GM23338 (cell line): ENCODE measurements around the gene SEC16A. TPM values are rescaled to one million over a fixed set of nuclear protein-coding genes. Genes with fewer than 3 reads are reported as not detected.

Experiments used
- ATAC-seq: fragments of 200-7000 bp; cut with Tn5 transposase; 3 replicates; pipeline ENCODE4 v1.9.1; 2020
- DNase-seq: peaks from one replicate; pipeline ENCODE4 v3.0.0-alpha.2; 2015; ENCODE audit warnings: low spot score
- H2AFZ ChIP-seq: fragments of 200-600 bp; sonication (generic); 2 replicates; pipeline ENCODE4 v1.8.0; 2016; ENCODE audit warnings: antibody characterized with exemption, mild to moderate bottlenecking, moderate library complexity
- H3F3A ChIP-seq: fragments of 200-600 bp; sonication (generic); replicated peaks from 2 replicates; pipeline ENCODE4 v1.8.0; 2017; ENCODE audit warnings: antibody characterized with exemption, mixed run types, low read depth
- H3K27ac ChIP-seq: fragments of 200-600 bp; sonication (generic); 2 replicates; pipeline ENCODE4 v1.6.1; 2016; ENCODE audit warnings: low read depth
- H3K27me3 ChIP-seq: fragments of 200-600 bp; sonication (generic); 2 replicates; pipeline ENCODE4 v1.8.0; 2016; ENCODE audit warnings: mild to moderate bottlenecking, mixed run types, moderate library complexity; ENCODE audit not compliant: insufficient read depth
- H3K36me3 ChIP-seq: fragments of 200-600 bp; sonication (generic); 2 replicates; pipeline ENCODE4 v1.8.0; 2016; ENCODE audit warnings: mild to moderate bottlenecking; ENCODE audit not compliant: insufficient read depth
- H3K4me1 ChIP-seq: fragments of 200-600 bp; sonication (generic); 2 replicates; pipeline ENCODE4 v1.8.0; 2016; ENCODE audit warnings: mild to moderate bottlenecking, moderate library complexity; ENCODE audit not compliant: insufficient read depth
- H3K4me2 ChIP-seq: fragments of 200-600 bp; sonication (generic); 2 replicates; pipeline ENCODE4 v1.7.1; 2017; ENCODE audit warnings: mixed run types
- H3K4me3 ChIP-seq: fragments of 200-600 bp; sonication (generic); 2 replicates; pipeline ENCODE4 v1.6.1; 2016; ENCODE audit warnings: mixed run types
- H3K79me2 ChIP-seq: fragments of 200-600 bp; sonication (generic); replicated peaks from 2 replicates; pipeline ENCODE4 v1.8.0; 2017; ENCODE audit warnings: mild to moderate bottlenecking; ENCODE audit not compliant: insufficient read depth
- H3K9me2 ChIP-seq: fragments of 200-600 bp; sonication (generic); 2 replicates; pipeline ENCODE4 v1.8.0; 2017; ENCODE audit not compliant: insufficient read depth
- H4K20me1 ChIP-seq: fragments of 200-600 bp; sonication (generic); replicated peaks from 2 replicates; pipeline ENCODE4 v1.8.0; 2017; ENCODE audit warnings: mild to moderate bottlenecking; ENCODE audit not compliant: insufficient read depth
- H3K27ac Mint-ChIP-seq: 2 replicates; pipeline ENCODE4 v1.8.0; 2020; ENCODE audit warnings: inconsistent platforms, mild to moderate bottlenecking, moderate library complexity, mixed read lengths
- H3K27me3 Mint-ChIP-seq: 3 replicates; pipeline ENCODE4 v1.8.0; 2022; ENCODE audit warnings: low read depth, mild to moderate bottlenecking, moderate library complexity, mixed read lengths, inconsistent platforms; ENCODE audit not compliant: insufficient read depth, poor library complexity
- H3K36me3 Mint-ChIP-seq: 3 replicates; pipeline ENCODE4 v1.8.0; 2021; ENCODE audit warnings: low read depth, mild to moderate bottlenecking, inconsistent platforms, moderate library complexity, mixed read lengths
- H3K4me1 Mint-ChIP-seq: 3 replicates; pipeline ENCODE4 v1.8.0; 2020; ENCODE audit warnings: mild to moderate bottlenecking, inconsistent platforms, mixed read lengths
- H3K4me3 Mint-ChIP-seq: 3 replicates; pipeline ENCODE4 v1.8.0; 2021; ENCODE audit warnings: moderate library complexity, mild to moderate bottlenecking, inconsistent platforms, mixed read lengths
- H3K9me3 Mint-ChIP-seq: 3 replicates; pipeline ENCODE4 v1.8.0; 2020; ENCODE audit warnings: moderate library complexity, mild to moderate bottlenecking, inconsistent platforms, mixed read lengths
- CREB1 ChIP-seq: fragments of 250-450 bp; sonication (Bioruptor Pico); IDR thresholded peaks from 2 replicates; pipeline ENCODE4 v1.5.0; 2020; ENCODE audit warnings: low read depth, mild to moderate bottlenecking, moderate library complexity
- JUNB ChIP-seq: IDR thresholded peaks from one replicate; pipeline ENCODE4 v1.6.1; 2016; ENCODE audit warnings: antibody characterized with exemption; ENCODE audit not compliant: unreplicated experiment
- POLR2AphosphoS5 ChIP-seq: IDR thresholded peaks from 2 replicates; pipeline ENCODE4 v1.6.1; 2016; ENCODE audit warnings: antibody characterized with exemption, low read depth
- STAT1 ChIP-seq: IDR thresholded peaks from one replicate; pipeline ENCODE4 v1.6.1; 2016; ENCODE audit warnings: antibody characterized with exemption; ENCODE audit not compliant: unreplicated experiment
- ZNF114 ChIP-seq: fragments of 250-450 bp; sonication (Bioruptor Pico); IDR thresholded peaks from 2 replicates; pipeline ENCODE4 v1.5.0; 2020; ENCODE audit warnings: mild to moderate bottlenecking, moderate library complexity
- ZNF331 ChIP-seq: fragments of 250-450 bp; sonication (Bioruptor Pico); IDR thresholded peaks from 2 replicates; pipeline ENCODE4 v1.5.0; 2020; ENCODE audit warnings: low read depth, mild to moderate bottlenecking, moderate library complexity
- polyA plus RNA-seq: library from polyadenylated mRNA; unstranded; fragments of >200 nt; fragmentation: Nextera tagmentation; extraction: Ambion mirVana; gene quantifications from 2 replicates; pipeline ENCODE4 v1.2.1, GENCODE V29; 2016
- total RNA-seq: library from RNA; depleted of rRNA; stranded (reverse); fragments of >200 nt; shearing (Covaris generic); gene quantifications from 2 replicates; pipeline ENCODE4 v1.2.3, GENCODE V29; 2014
- TF ChIP-seq, protein P1 (sequence below): IDR thresholded peaks from one replicate; pipeline ENCODE4 v1.6.1; 2018; ENCODE audit warnings: antibody characterized with exemption; ENCODE audit not compliant: unreplicated experiment
- TF ChIP-seq, protein P2 (sequence below): fragments of 250-450 bp; sonication (Bioruptor Pico); IDR thresholded peaks from 2 replicates; pipeline ENCODE4 v1.5.0; 2020; ENCODE audit warnings: mild to moderate bottlenecking, moderate library complexity
- TF ChIP-seq, protein P3 (sequence below): IDR thresholded peaks from 2 replicates; pipeline ENCODE4 v1.6.1; 2016; ENCODE audit warnings: antibody characterized with exemption

SEC16A gene
- total and polyA plus RNA-seq, 2 experiments from 2014 or later: 34.0 to 59.2 TPM

DNA sequence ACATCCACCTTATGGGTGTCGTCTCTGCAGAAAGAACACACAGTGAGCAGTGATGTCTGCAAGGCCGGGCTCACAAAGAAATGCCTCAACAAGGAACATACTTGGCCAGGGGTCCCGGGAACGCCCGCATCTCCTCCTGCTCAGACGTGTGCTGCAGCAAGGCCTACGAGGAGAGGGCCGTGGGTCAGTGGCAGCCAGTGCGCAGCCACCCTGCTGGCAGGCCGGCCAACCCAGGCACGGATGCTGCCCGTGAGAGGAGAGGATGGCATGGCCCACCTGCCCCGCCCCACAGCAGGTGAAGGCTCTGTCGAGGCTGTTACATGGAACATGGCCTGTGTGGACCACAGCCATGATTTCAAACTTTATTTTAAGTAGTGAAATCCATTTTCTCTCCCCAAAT lies 19.3 kb downstream of the SEC16A start:
- Histone ChIP-seq H3K4me3 (no peak overlapping the region), H3K27me3 (no peaks in the 10 kb centered on the region), H3K36me3 (peaks cover 74% of the 10 kb centered on the region), H3K4me2 (no peak overlapping the region), H3F3A (peaks cover 10% of the 10 kb centered on the region; the same call in 1 of the 2 replicates), H4K20me1 (peaks cover 27% of the 10 kb centered on the region), H2AFZ (no peak overlapping the region), H3K9me2 (no peaks in the 10 kb centered on the region), H3K27ac (no peak overlapping the region), H3K4me1 (no peaks in the 10 kb centered on the region), H3K79me2 (peaks cover 25% of the 10 kb centered on the region)
- H3K27me3 Mint-ChIP-seq: peaks cover 9% of the 10 kb centered on the region
- H3K36me3 Mint-ChIP-seq: peaks cover 79% of the 10 kb centered on the region
- no peak overlapping the region for H3K27ac Mint-ChIP-seq
- TF ChIP-seq JUNB (no peak), CREB1 (CRISPR knock-in tag) (no peak), ZNF331 (CRISPR knock-in tag) (no peak), ZNF114 (no peak), STAT1 (no peak), POLR2AphosphoS5 (no peak)
- TF ChIP-seq, protein P1, sequence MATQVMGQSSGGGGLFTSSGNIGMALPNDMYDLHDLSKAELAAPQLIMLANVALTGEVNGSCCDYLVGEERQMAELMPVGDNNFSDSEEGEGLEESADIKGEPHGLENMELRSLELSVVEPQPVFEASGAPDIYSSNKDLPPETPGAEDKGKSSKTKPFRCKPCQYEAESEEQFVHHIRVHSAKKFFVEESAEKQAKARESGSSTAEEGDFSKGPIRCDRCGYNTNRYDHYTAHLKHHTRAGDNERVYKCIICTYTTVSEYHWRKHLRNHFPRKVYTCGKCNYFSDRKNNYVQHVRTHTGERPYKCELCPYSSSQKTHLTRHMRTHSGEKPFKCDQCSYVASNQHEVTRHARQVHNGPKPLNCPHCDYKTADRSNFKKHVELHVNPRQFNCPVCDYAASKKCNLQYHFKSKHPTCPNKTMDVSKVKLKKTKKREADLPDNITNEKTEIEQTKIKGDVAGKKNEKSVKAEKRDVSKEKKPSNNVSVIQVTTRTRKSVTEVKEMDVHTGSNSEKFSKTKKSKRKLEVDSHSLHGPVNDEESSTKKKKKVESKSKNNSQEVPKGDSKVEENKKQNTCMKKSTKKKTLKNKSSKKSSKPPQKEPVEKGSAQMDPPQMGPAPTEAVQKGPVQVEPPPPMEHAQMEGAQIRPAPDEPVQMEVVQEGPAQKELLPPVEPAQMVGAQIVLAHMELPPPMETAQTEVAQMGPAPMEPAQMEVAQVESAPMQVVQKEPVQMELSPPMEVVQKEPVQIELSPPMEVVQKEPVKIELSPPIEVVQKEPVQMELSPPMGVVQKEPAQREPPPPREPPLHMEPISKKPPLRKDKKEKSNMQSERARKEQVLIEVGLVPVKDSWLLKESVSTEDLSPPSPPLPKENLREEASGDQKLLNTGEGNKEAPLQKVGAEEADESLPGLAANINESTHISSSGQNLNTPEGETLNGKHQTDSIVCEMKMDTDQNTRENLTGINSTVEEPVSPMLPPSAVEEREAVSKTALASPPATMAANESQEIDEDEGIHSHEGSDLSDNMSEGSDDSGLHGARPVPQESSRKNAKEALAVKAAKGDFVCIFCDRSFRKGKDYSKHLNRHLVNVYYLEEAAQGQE: no peak
- TF ChIP-seq, protein P2, sequence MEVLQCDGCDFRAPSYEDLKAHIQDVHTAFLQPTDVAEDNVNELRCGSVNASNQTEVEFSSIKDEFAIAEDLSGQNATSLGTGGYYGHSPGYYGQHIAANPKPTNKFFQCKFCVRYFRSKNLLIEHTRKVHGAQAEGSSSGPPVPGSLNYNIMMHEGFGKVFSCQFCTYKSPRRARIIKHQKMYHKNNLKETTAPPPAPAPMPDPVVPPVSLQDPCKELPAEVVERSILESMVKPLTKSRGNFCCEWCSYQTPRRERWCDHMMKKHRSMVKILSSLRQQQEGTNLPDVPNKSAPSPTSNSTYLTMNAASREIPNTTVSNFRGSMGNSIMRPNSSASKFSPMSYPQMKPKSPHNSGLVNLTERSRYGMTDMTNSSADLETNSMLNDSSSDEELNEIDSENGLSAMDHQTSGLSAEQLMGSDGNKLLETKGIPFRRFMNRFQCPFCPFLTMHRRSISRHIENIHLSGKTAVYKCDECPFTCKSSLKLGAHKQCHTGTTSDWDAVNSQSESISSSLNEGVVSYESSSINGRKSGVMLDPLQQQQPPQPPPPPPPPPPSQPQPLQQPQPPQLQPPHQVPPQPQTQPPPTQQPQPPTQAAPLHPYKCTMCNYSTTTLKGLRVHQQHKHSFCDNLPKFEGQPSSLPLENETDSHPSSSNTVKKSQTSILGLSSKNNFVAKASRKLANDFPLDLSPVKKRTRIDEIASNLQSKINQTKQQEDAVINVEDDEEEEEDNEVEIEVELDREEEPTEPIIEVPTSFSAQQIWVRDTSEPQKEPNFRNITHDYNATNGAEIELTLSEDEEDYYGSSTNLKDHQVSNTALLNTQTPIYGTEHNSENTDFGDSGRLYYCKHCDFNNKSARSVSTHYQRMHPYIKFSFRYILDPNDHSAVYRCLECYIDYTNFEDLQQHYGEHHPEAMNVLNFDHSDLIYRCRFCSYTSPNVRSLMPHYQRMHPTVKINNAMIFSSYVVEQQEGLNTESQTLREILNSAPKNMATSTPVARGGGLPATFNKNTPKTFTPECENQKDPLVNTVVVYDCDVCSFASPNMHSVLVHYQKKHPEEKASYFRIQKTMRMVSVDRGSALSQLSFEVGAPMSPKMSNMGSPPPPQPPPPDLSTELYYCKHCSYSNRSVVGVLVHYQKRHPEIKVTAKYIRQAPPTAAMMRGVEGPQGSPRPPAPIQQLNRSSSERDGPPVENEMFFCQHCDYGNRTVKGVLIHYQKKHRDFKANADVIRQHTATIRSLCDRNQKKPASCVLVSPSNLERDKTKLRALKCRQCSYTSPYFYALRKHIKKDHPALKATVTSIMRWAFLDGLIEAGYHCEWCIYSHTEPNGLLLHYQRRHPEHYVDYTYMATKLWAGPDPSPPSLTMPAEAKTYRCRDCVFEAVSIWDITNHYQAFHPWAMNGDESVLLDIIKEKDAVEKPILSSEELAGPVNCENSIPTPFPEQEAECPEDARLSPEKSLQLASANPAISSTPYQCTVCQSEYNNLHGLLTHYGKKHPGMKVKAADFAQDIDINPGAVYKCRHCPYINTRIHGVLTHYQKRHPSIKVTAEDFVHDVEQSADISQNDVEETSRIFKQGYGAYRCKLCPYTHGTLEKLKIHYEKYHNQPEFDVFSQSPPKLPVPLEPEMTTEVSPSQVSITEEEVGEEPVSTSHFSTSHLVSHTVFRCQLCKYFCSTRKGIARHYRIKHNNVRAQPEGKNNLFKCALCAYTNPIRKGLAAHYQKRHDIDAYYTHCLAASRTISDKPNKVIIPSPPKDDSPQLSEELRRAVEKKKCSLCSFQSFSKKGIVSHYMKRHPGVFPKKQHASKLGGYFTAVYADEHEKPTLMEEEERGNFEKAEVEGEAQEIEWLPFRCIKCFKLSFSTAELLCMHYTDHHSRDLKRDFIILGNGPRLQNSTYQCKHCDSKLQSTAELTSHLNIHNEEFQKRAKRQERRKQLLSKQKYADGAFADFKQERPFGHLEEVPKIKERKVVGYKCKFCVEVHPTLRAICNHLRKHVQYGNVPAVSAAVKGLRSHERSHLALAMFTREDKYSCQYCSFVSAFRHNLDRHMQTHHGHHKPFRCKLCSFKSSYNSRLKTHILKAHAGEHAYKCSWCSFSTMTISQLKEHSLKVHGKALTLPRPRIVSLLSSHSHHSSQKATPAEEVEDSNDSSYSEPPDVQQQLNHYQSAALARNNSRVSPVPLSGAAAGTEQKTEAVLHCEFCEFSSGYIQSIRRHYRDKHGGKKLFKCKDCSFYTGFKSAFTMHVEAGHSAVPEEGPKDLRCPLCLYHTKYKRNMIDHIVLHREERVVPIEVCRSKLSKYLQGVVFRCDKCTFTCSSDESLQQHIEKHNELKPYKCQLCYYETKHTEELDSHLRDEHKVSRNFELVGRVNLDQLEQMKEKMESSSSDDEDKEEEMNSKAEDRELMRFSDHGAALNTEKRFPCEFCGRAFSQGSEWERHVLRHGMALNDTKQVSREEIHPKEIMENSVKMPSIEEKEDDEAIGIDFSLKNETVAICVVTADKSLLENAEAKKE (CRISPR knock-in tag): no peak
- TF ChIP-seq, protein P3, sequence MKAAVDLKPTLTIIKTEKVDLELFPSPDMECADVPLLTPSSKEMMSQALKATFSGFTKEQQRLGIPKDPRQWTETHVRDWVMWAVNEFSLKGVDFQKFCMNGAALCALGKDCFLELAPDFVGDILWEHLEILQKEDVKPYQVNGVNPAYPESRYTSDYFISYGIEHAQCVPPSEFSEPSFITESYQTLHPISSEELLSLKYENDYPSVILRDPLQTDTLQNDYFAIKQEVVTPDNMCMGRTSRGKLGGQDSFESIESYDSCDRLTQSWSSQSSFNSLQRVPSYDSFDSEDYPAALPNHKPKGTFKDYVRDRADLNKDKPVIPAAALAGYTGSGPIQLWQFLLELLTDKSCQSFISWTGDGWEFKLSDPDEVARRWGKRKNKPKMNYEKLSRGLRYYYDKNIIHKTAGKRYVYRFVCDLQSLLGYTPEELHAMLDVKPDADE: no peak
- no peaks in the 10 kb centered on the region for H3K4me1 Mint-ChIP-seq
- DNase-seq (no peak), ATAC-seq (no peak)
- H3K4me3 Mint-ChIP-seq: no peak overlapping the region
- H3K9me3 Mint-ChIP-seq: no peaks in the 10 kb centered on the region
